ENCODE measurements around the gene SLC29A1. TPM values are rescaled to one million over a fixed set of nuclear protein-coding genes. Genes with fewer than 3 reads are reported as not detected.

SLC29A1 gene
- polyA plus RNA-seq, 2 of the 4 experiments (the other 2 are of a cell fraction): 45.6 to 72.3 TPM

GRCh38 chr6:44228433-44228832 is 5.0 kb downstream of the SLC29A1 start (continued):
- TF ChIP-seq JUN (IDR thresholded peaks at IDR 0.05): no peak
- TF ChIP-seq HOXB5 (CRISPR knock-in tag; IDR thresholded peaks at IDR 0.05): no peak
- TF ChIP-seq EHMT2 (IDR thresholded peaks at IDR 0.05; ENCODE audit: low read depth): no peak
- no peak for TF ChIP-seq PHF8 (IDR thresholded peaks at IDR 0.05; ENCODE audit: borderline replicate concordance, low read depth)
- TF ChIP-seq SREBF2 (IDR thresholded peaks at IDR 0.05): no peak
- TF ChIP-seq REST (IDR thresholded peaks at IDR 0.05): no peak
- no peak for TF ChIP-seq CHD2 (IDR thresholded peaks at IDR 0.05; ENCODE audit: low read length, partially characterized antibody)
- TF ChIP-seq NPAS2 (CRISPR knock-in tag; IDR thresholded peaks at IDR 0.05; ENCODE audit: borderline replicate concordance): no peak
- TF ChIP-seq BHLHE40 (IDR thresholded peaks at IDR 0.05; ENCODE audit: low read depth, low read length): no peak
- no peak for TF ChIP-seq CHD4 (IDR thresholded peaks at IDR 0.05; ENCODE audit: borderline replicate concordance)

- WGBS (ENCODE audit: missing lambda C conversion rate): 81% methylated on average over 5 of the region's 5 CpGs
- FAIRE-seq (no peak), DNase-seq (ENCODE audit: low read depth in 1 of 2, low spot score in 1 of 2) (no peak), ATAC-seq (no peak)
- H3K4me3 ChIP-seq: no peak overlapping the region
- H3K27ac ChIP-seq: no peak overlapping the region
- POLR2A ChIA-PET: no interaction called here
- CTCF ChIA-PET: interaction anchor here (1.8 to 9.2 kb wide), 3 partner anchors 7 to 58 kb away, joined by 7 to 111 read pairs (median 9); no protein-coding TSS in a partner anchor
- no peak for TF ChIP-seq POLR2A (IDR thresholded peaks at IDR 0.05; ENCODE audit: low read length)
- TF ChIP-seq RCOR1 (IDR thresholded peaks at IDR 0.05; ENCODE audit: low read depth, low read length): no peak
- no peak for TF ChIP-seq RNF2 (IDR thresholded peaks at IDR 0.05; ENCODE audit: borderline replicate concordance, low read depth)
- no peak for TF ChIP-seq KDM1A (IDR thresholded peaks at IDR 0.05; ENCODE audit: low read depth)
- TF ChIP-seq MAFK (IDR thresholded peaks at IDR 0.05; ENCODE audit: partially characterized antibody): no peak
- TF ChIP-seq NFE2L2 (conservative IDR thresholded peaks at IDR 0.05; ENCODE audit: low read length): no peak
- TF ChIP-seq MAZ (IDR thresholded peaks at IDR 0.05; ENCODE audit: borderline replicate concordance, low read depth, low read length): no peak
- TF ChIP-seq ESRRA (IDR thresholded peaks at IDR 0.05; ENCODE audit: borderline replicate concordance, low read length): no peak
- no peak for TF ChIP-seq NPAS2 (CRISPR knock-in tag; IDR thresholded peaks at IDR 0.05; ENCODE audit: borderline replicate concordance)
- no peak for TF ChIP-seq ELK1 (IDR thresholded peaks at IDR 0.05; ENCODE audit: low read depth, low read length)
- H3K9me3 ChIP-seq: no peaks in the 10 kb centered on the region
- H3K4me1 ChIP-seq: peaks cover 28% of the 10 kb centered on the region
- H3K4me2 ChIP-seq: no peak overlapping the region
Observed at GRCh38 chr6:44228836-44229235, 5.4 kb downstream of the SLC29A1 start.

GRCh38 chr6:44229376-44230033 is 6.1 kb downstream of the SLC29A1 start:
- no peak for FAIRE-seq
- ChIA-PET CTCF (interaction anchor here (0.8 to 1.8 kb wide), 3 partner anchors 8 to 132 kb away, joined by 4 to 6 read pairs (median 5); no protein-coding TSS in a partner anchor), POLR2A (no interaction called here)
- no peak for DNase-seq (ENCODE audit: low read depth in 1 of 2, low spot score in 1 of 2)
- H3K4me3 ChIP-seq: no peak overlapping the region
- H3K9me3 ChIP-seq: no peaks in the 10 kb centered on the region
- TF ChIP-seq FOXS1 (CRISPR knock-in tag; IDR thresholded peaks at IDR 0.05) (no peak), RNF2 (IDR thresholded peaks at IDR 0.05; ENCODE audit: borderline replicate concordance, low read depth) (no peak), ELK1 (IDR thresholded peaks at IDR 0.05; ENCODE audit: low read depth, low read length) (no peak), JUN (IDR thresholded peaks at IDR 0.05) (no peak), ZSCAN20 (CRISPR knock-in tag; IDR thresholded peaks at IDR 0.05) (no peak), NR3C1 (IDR thresholded peaks at IDR 0.05) (no peak), TFCP2L1 (CRISPR knock-in tag; IDR thresholded peaks at IDR 0.05) (no peak), RCOR1 (IDR thresholded peaks at IDR 0.05; ENCODE audit: low read depth, low read length) (no peak), ATOH8 (CRISPR knock-in tag; IDR thresholded peaks at IDR 0.05; ENCODE audit: low read depth) (no peak)
- 96% methylated on average over 8 of the region's 11 CpGs for WGBS (ENCODE audit: missing lambda C conversion rate)
- peaks cover 31% of the 10 kb centered on the region for H3K4me1 ChIP-seq
- no peak overlapping the region for H3K27ac ChIP-seq
- no peak for ATAC-seq
- no peak overlapping the region for H3K4me2 ChIP-seq
